T-helper 2 cell (primary cell): ENCODE data around the gene TAGAP.
"Not testable (repeated sequence)": the region's sequence is repeated elsewhere in the genome, so short reads cannot be mapped to it uniquely, and the experiment has no call there.

Experiments used
- DNase-seq, 5 experiments: peaks; one replicate each; pipeline versions ENCODE4 v3.0.0 to v3.0.0-alpha.2; 2012 to 2022

The TAGAP gene

GRCh38 chr6:159043947-159044346 lies 844 bp downstream of the TAGAP start:
- DNase-seq: peak in 1 of 5 experiments; percentile 58

DNA sequence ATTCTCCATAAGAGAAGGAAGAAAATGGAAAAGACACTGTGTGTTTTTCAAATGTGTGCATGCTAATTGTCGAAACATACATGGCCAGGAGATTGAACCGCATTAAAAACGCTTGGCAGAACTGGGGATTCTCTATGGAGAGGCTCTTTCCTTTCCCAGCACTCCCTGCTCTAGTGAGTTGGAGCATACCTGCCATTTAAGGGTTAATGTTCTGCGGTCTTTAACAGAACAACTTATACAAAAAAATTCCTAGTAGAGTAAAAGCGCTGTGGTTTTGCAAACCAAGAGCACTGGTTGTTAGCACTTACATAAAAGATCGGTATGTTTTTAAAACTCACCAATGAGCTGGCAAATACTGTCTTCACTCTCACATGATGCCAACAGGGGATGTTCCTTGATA lies 1.5 kb downstream of the TAGAP start:
- peak in 2 of 5 experiments; percentile 46 to 87 for DNase-seq

DNA sequence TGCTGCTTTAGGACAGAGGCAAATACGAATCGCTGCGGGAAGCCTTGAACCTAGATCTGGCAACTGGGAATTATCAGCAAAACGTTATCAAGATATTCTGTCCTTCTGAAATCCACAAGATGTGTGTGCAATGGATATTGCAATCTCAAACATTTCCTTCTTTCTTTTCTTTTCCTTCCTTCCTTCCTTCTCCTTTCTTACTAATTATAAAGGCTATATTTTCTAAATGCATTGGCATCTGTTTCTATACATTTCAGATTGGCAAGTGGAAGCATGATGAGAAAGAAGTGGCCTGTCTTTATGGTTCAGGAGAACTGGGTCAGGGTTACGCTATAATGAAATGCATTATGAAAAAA lies 2.0 kb downstream of the TAGAP start:
- DNase-seq: no peak

GRCh38 chr6:159042003-159042825 lies 2.6 kb downstream of the TAGAP start:
- peak; percentile 39 to 91 (median 72) for DNase-seq

DNA sequence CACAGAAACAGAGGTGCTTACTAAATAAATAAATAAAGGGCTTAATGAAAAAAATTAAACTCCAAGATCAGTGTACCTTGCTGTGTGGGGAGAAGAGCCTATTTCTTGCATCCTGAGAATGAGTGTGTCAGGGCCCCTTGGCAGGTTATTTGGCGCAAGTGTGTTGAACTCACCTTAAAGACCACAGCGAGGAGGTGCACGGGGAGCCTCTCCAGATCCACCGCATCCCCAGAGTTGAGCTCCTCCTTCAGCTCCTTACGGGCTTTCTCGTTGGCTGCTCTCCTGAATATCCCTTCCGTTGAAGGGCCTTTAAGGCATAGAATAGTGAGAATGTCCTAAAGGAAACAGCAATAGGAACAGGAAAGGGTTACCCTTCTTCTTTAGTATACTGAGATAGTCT lies 3.6 kb downstream of the TAGAP start:
- no peak for DNase-seq

GRCh38 chr6:159039885-159040258 lies 4.9 kb downstream of the TAGAP start:
- DNase-seq: no peak

DNA sequence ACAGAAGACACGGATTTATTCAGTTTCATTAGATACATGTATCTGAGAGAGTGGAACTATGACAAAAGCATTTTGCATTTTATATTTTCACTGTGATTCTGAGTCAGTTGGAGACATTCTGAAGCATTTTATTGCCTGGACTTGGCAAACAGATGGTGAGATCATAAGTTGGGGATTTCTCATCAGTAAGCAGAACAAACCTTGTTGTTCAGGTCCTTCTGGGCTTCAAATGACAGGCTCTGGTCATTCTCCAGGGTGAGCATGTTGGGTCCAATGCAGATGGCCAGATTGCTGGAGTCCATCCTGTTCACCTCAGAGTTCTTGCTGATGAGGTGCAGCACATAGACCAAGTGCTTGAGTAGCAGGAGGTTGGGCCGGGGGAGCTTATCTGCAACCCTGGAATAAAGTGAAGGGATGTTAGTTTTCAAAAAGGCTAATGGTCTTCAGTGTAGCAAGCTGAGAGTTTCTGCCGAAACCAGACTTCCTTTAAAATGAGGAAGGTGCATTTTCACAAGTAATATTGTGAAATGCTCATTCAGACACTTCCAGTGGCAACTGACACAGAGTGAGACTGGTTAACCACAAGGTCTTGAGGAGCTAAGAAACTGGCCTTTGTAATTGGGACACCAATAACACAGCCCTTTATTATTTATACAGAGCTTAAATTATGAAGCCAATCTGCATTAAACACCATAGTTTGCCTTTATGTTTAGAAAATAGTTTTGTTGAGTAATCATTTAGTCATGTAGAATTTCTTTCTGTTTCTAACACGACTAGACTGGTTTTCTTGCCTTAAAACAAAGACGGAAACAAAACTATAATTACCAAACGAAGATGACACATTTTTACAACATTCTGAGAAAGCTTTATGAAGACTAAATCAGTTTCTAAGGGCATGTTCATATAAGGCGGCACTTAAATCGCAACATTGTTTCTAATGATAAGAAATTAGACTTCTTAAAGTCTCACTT lies 5.6 kb downstream of the TAGAP start:
- peak in 2 of 5 experiments; percentile 65 to 90 for DNase-seq

- not testable (repeated sequence) for DNase-seq
These were observed 6.5 kb downstream of the TAGAP start for GRCh38 chr6:159038318-159038717.

DNA sequence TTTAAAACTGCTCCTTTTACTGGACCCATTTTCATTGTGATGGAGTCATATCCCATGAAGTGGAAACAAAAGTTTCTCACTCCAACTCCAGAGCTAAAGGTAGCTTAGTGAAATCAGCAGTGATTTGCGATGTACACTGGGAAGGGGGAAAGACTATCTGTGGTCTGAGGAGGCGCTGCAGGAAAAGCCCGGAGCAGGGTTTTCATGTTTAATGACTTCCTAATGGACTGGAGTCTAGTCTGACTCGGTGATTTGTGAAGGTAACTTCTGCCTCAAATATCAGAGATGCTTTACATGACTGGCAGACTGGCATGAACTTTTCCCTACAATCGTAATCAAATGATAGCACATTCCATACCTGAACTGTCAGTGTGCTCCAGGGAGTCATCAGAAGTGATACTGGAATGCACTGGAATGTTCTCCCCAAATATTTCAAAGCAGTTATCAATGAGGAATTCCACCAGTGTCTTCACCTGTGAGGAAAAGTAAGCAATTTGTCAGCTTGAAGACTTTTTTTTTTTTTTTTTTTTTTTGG lies 7.0 kb downstream of the TAGAP start:
- DNase-seq: no peak

- DNase-seq: peak in 1 of 5 experiments; percentile 31
These were observed 8.1 kb downstream of the TAGAP start for GRCh38 chr6:159036673-159037072.

DNA sequence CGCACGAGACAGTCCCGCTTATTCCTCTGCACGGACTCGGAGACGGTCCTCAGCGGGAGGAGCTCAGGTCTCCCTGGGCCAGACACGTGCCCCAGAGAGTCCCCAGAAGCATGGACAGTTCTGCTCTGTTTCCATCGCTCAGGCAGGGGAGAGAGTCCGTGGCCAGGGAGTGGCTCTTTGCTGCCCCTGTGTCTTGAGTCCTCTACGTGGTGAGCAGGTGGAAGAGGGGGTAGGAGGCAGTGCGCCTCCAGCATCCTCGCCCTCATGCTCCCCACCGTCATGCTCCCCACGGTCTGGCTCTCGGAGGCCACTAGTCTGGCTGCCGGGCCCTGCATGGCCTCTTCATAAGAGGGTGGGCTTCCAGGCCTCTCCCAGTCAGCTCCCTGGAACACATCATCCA lies 8.9 kb downstream of the TAGAP start:
- no peak for DNase-seq

- DNase-seq: no peak
These were observed 11.4 kb downstream of the TAGAP start for GRCh38 chr6:159033160-159034049.

- no peak for DNase-seq
These were observed 12.9 kb downstream of the TAGAP start for GRCh38 chr6:159031846-159032245.

DNA sequence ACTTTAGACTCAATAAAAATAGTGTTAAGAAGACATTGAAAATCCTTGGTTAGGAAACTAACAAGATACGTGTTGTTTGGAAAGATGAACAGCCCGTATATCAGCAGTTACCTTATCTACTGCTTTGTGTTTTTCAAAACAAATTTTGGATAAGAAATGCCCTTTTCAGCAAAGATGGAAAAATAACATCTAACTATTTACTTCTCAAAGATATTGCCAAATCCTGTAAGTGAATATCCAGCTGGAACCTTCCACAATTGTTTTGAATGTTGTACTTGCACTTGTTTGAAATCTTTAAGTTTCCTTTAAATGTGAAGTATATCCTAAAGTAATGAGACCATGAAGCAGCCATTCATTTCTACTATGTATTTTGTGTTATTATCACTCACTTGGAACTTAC lies 14.6 kb downstream of the TAGAP start:
- no peak for DNase-seq

DNA sequence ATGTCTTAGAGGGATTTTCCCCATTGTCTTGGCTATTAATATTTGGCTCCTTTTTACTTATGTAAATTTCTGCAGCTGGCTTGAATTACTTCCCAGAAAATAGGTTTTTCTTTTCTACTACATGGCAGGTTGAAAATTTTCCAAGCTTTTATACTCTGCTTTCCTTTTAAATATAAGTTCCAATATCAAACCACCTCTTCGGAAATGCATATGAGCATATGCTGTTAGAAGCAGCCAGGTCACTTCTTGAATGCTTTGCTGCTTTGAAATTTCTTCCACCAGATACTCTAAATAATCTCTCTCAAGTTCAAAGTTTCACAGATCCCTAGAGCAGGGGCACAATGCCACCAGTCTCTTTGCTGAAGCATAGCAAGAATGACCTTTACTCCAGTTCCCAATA lies 19.6 kb downstream of the TAGAP start:
- not testable (repeated sequence) for DNase-seq

DNA sequence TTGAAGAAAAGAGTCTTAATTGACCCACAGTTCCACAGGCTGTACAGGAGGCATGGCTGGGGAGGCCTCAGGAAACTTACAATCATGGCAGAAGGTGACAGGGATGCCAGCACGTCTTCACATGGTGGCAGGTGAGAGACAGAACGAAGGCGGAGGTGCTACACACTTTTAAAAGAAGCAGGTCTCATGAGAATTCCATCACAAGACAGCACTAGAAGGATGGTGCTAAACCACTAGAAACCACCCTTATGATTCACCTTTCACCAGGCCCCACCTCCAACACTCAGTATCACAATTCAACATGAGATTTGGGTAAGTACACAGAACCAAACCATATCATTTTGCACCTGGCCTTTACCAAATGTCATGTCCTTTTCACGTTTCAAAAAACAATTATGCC lies 20.9 kb downstream of the TAGAP start:
- peak in 1 of 5 experiments; percentile 36 for DNase-seq

- DNase-seq: no peak
These were observed 24.8 kb downstream of the TAGAP start for GRCh38 chr6:159020011-159020410.

GRCh38 chr6:159017757-159018559 lies 26.8 kb downstream of the TAGAP start:
- DNase-seq: peak in 1 of 5 experiments; percentile 81

DNA sequence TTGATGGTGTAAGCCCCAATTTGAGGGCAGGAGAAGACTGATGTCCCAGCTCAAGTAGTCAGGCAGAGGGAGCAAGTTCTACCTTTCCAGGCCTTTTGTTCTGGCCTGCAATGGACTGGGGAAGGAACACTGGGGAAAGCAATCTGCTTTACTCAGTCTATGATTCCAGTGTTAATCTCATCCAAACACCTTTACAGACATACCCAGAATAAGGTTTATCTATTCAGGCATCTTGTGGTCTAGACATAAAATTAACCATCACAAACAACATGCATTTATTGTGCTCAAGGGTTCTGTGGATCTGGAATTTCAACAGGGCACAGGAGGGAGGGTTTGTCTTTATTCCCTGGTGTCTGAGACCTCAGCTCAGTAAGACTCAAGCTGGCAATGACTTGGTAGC lies 30.4 kb downstream of the TAGAP start:
- DNase-seq: peak in 1 of 5 experiments; percentile 55

DNA sequence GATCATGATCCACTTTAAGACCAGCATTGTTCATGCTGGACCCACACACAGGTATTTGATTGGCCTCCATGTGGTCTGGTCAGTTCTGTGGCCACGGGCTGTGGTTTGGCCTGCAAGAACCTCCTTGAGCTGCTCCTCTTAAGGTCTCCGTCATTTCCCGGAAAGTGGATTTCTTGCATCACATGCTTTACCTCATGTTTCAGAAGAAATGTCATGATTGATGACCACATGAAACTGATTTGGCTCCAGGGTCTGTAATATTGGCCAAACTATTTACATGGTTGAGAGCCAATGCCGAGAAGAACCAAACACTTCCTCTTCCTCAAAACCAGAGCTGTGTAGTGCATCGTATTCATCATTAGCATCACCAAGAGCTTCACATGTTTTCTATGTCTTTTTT lies 31.6 kb downstream of the TAGAP start:
- peak in 1 of 5 experiments; percentile 66 for DNase-seq

- no peak for DNase-seq
These were observed 32.6 kb downstream of the TAGAP start for GRCh38 chr6:159012201-159012600.
